Upper lobe of left lung (tissue), 6 donors: ENCODE data around the gene F2R. TPM values are rescaled to one million over a fixed set of nuclear protein-coding genes. Genes with fewer than 3 reads are reported as not detected.
A peak's percentile ranks its signal among the peaks of the same experiment; 100 is the strongest.

Experiments
- ATAC-seq, 2 donors: fragments of 200-7000 bp; cut with Tn5 transposase; one replicate each; pipeline ENCODE4 v1.9.1; 2022; ENCODE audit warnings: mild to moderate bottlenecking in 2 of 2, moderate library complexity in 2 of 2; ENCODE audit not compliant: low FRiP score in 2 of 2
- DNase-seq, 2 donors: peaks; one replicate each; pipeline ENCODE4 v3.0.0-alpha.2; 2019 to 2020
- H3K27ac ChIP-seq, 4 donors: fragments of 200-600 bp; sonication (generic); one replicate each; pipeline ENCODE4 v1.5.1; 2016 to 2019
- H3K27me3 ChIP-seq, 4 donors: fragments of 200-600 bp; sonication (generic); one replicate each; pipeline ENCODE4 v1.5.1; 2017 to 2019
- H3K36me3 ChIP-seq, 4 donors: fragments of 200-600 bp; sonication (generic); one replicate each; pipeline ENCODE4 v1.5.1; 2016 to 2019
- H3K4me1 ChIP-seq, 4 donors: fragments of 200-600 bp; sonication (generic); one replicate each; pipeline ENCODE4 v1.5.1; 2018 to 2019
- H3K4me3 ChIP-seq, 4 donors: fragments of 200-600 bp; sonication (generic); one replicate each; pipeline ENCODE4 v1.5.1; 2017 to 2019; ENCODE audit warnings: mild to moderate bottlenecking in 2 of 4, moderate library complexity in 1 of 4
- H3K9me3 ChIP-seq, 4 donors: fragments of 200-600 bp; sonication (generic); one replicate each; pipeline ENCODE4 v1.5.1; 2018 to 2019
- CTCF ChIP-seq, 6 experiments: fragments of 450-650 bp in 4 of 6; fragments of 200-600 bp in 2 of 6; sonication (generic) in 2 of 6; IDR thresholded peaks; one replicate each; pipeline ENCODE4 v1.5.1; 2016 to 2019; ENCODE audit warnings: antibody characterized with exemption in 6 of 6
- EP300 ChIP-seq, 4 donors: sonication (generic); formaldehyde crosslinking; IDR thresholded peaks; one replicate each; pipeline ENCODE4 v1.5.1; 2017; ENCODE audit warnings: antibody characterized with exemption in 4 of 4, control low read depth in 2 of 4
- POLR2A ChIP-seq, 4 donors: fragments of 450-650 bp; IDR thresholded peaks; one replicate each; pipeline ENCODE4 v1.5.1; 2016 to 2017; ENCODE audit warnings: antibody characterized with exemption in 4 of 4, mild to moderate bottlenecking in 2 of 4
- POLR2AphosphoS5 ChIP-seq, 2 donors: sonication (generic); formaldehyde crosslinking; IDR thresholded peaks; one replicate each; pipeline ENCODE4 v1.5.1; 2017; ENCODE audit warnings: antibody characterized with exemption in 2 of 2
- WGBS, 2 donors: methylation state at CpG; one replicate each; pipeline ENCODE4 v1.1.5; 2017 to 2018; 5-methylcytosine and 5-hydroxymethylcytosine counted together
- total RNA-seq, 6 donors: library from RNA; depleted of rRNA in 4 of 6; stranded (reverse); fragments of >200 nt in 4 of 6; gene quantifications; one replicate each; pipeline versions ENCODE4 v1.1.0 to v1.2.1, GENCODE V29; 2016 to 2021
- donor health status: DM: no; HTN: no; CAD: no; lungs with moderate emphysema.
- donor health status: DM: no; HTN: yes; CAD: no; lungs with severe emphysema.

Gene F2R
- 10 to 100 TPM; 11.5 to 34.2 (median 20.1) TPM for total RNA-seq

- Histone ChIP-seq H3K27me3 (peaks cover 0 to 17% (median 2%) of the 10 kb centered on the region in 4 donors), H3K9me3 (no peaks in the 10 kb centered on the region), H3K4me1 (peaks cover 10 to 32% (median 20%) of the 10 kb centered on the region in 4 donors), H3K27ac (peak within 1 kb of the TSS; percentile 63 to 80 (median 76)), H3K4me3 (peak within 1 kb of the TSS; percentile 53 to 87 (median 66)), H3K36me3 (no peaks in the 10 kb centered on the region)
- ATAC-seq: peak; percentile 76 to 93
- peak; percentile 31 to 93 for DNase-seq
- TF ChIP-seq POLR2AphosphoS5 (IDR thresholded peaks at IDR 0.05) (no peak), CTCF (IDR thresholded peaks at IDR 0.05) (peak; percentile 36 to 60 (median 51))
- 0 to 1% methylated on average over 17 to 18 of the region's 82 CpGs for WGBS, 2 donors
Observed at GRCh38 chr5:76715736-76716455, at the start of gene F2R. TSS of gene F2R (plus strand) at chr5:76716126. CDS start at chr5:76716308, 182 bp downstream.

- TF ChIP-seq CTCF (IDR thresholded peaks at IDR 0.05): no peak
- no peak for TF ChIP-seq POLR2AphosphoS5 (IDR thresholded peaks at IDR 0.05)
- no peak for TF ChIP-seq POLR2A (IDR thresholded peaks at IDR 0.05)
- TF ChIP-seq EP300 (IDR thresholded peaks at IDR 0.05): no peak
- no peak overlapping the region for H3K4me3 ChIP-seq
- H3K9me3 ChIP-seq: no peaks in the 10 kb centered on the region
- DNase-seq (no peak), ATAC-seq (no peak)
- no peaks in the 10 kb centered on the region for H3K27me3 ChIP-seq
- H3K36me3 ChIP-seq: peaks cover 0 to 3% (median 0%) of the 10 kb centered on the region in 4 donors
- WGBS, 2 donors: 89 to 93% methylated on average over 2 of the region's 2 CpGs
- no peak overlapping the region for H3K27ac ChIP-seq
- H3K4me1 ChIP-seq: no peaks in the 10 kb centered on the region
Observed at GRCh38 chr5:76667495-76667894, 48.4 kb upstream of the F2R start.

GRCh38 chr5:76669245-76669644, 46.7 kb upstream of the F2R start:
- no peak for ATAC-seq

GRCh38 chr5:76670508-76670907, 45.4 kb upstream of the F2R start:
- WGBS, 2 donors: 63 to 89% methylated on average over 3 of the region's 3 CpGs
- no peak for TF ChIP-seq EP300 (IDR thresholded peaks at IDR 0.05)
- no peak for TF ChIP-seq POLR2A (IDR thresholded peaks at IDR 0.05)
- no peak for TF ChIP-seq POLR2AphosphoS5 (IDR thresholded peaks at IDR 0.05)
- TF ChIP-seq CTCF (IDR thresholded peaks at IDR 0.05): no peak
- Histone ChIP-seq H3K9me3 (no peaks in the 10 kb centered on the region), H3K27ac (no peak overlapping the region), H3K4me3 (no peak overlapping the region), H3K27me3 (no peaks in the 10 kb centered on the region), H3K4me1 (no peaks in the 10 kb centered on the region), H3K36me3 (peaks cover 0 to 3% (median 0%) of the 10 kb centered on the region in 4 donors)
- ATAC-seq (no peak), DNase-seq (no peak)

More at GRCh38 chr5:76669245-76669644, 46.7 kb upstream of the F2R start:
- Histone ChIP-seq H3K27ac (no peak overlapping the region), H3K27me3 (no peaks in the 10 kb centered on the region), H3K4me3 (no peak overlapping the region), H3K9me3 (no peaks in the 10 kb centered on the region), H3K4me1 (no peaks in the 10 kb centered on the region), H3K36me3 (peaks cover 0 to 3% (median 0%) of the 10 kb centered on the region in 4 donors)
- DNase-seq: no peak
- 93 to 97% methylated on average over 5 of the region's 5 CpGs for WGBS, 2 donors
- TF ChIP-seq EP300 (IDR thresholded peaks at IDR 0.05): no peak

DNA sequence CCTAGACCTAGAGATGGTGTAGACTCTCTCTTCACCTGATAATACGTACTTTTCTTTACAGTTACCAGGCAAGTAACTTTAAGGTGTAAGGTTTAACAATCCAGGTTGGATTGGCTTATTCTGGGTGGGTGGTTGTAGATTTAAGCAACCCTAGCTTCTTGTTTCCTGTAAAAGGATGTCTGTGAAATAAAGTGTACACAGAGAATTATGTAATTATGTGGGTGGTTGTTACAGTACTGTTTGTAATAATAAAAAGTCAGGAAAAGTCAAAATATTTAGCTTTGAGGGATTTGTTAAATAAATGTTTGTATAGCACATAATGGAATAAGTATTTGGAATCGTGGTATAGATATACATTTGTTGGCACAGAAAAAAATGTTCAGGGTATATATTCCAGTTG, 43.7 kb upstream of the F2R start:
- no peak for DNase-seq
- 68 to 77% methylated on average over 2 of the region's 2 CpGs for WGBS, 2 donors
- no peaks in the 10 kb centered on the region for H3K9me3 ChIP-seq

More for the DNA sequence above, 43.7 kb upstream of the F2R start:
- Histone ChIP-seq H3K27ac (no peak overlapping the region), H3K4me3 (no peak overlapping the region), H3K27me3 (no peaks in the 10 kb centered on the region), H3K4me1 (no peaks in the 10 kb centered on the region), H3K36me3 (peaks cover 0 to 3% (median 0%) of the 10 kb centered on the region in 4 donors)
- no peak for ATAC-seq
- no peak for TF ChIP-seq POLR2AphosphoS5 (IDR thresholded peaks at IDR 0.05)
- TF ChIP-seq POLR2A (IDR thresholded peaks at IDR 0.05): no peak
- TF ChIP-seq EP300 (IDR thresholded peaks at IDR 0.05): no peak
- TF ChIP-seq CTCF (IDR thresholded peaks at IDR 0.05): no peak
